H1 (cell line): ENCODE data around the gene CISD2. TPM values are rescaled to one million over a fixed set of nuclear protein-coding genes. Genes with fewer than 3 reads are reported as not detected.

Experiments
- CTCF ChIA-PET: fragments of 300-600 bp; sonication (Branson Sonifier 250); formaldehyde crosslinking; loops from one replicate; lab custom pipeline; 2021; ENCODE audit not compliant: partially characterized antibody; lab: Charles Lee
- POLR2A ChIA-PET: fragments of 300-600 bp; sonication (Branson Sonifier 250); formaldehyde crosslinking; loops from one replicate; lab custom pipeline; 2021; ENCODE audit warnings: inconsistent platforms; ENCODE audit not compliant: partially characterized antibody; lab: Charles Lee
- DNase-seq, 2 experiments: peaks; one replicate each; pipeline versions ENCODE4 v3.0.0 to v3.0.0-alpha.2; 2010 to 2022; ENCODE audit warnings: low spot score in 2 of 2, low read depth in 1 of 2, mixed read lengths in 1 of 2
- FAIRE-seq: peaks from 2 replicates; lab custom pipeline; 2011; peaks lifted over from hg19 to GRCh38; lab: Jason Lieb, UNC
- H2AFZ ChIP-seq: 2 replicates; pipeline ENCODE4 v1.8.1; 2012; ENCODE audit warnings: low read length, inconsistent platforms
- H2AK5ac ChIP-seq: 2 replicates; pipeline ENCODE4 v1.6.1; 2013; ENCODE audit warnings: low read depth, low read length
- H2BK120ac ChIP-seq: replicated peaks from 2 replicates; pipeline ENCODE3; 2013; ENCODE audit warnings: low read depth, low read length, inconsistent platforms
- H2BK12ac ChIP-seq: 2 replicates; pipeline ENCODE4 v1.6.1; 2013; ENCODE audit warnings: low read depth, low read length
- H2BK15ac ChIP-seq: 2 replicates; pipeline ENCODE4 v1.6.1; 2013; ENCODE audit warnings: low read length
- H2BK20ac ChIP-seq: 2 replicates; pipeline ENCODE4 v1.6.1; 2013; ENCODE audit warnings: low read length
- H2BK5ac ChIP-seq: 2 replicates; pipeline ENCODE4 v1.6.1; 2013; ENCODE audit warnings: low read depth, low read length
- H3K14ac ChIP-seq: 2 replicates; pipeline ENCODE4 v1.6.1; 2013; ENCODE audit warnings: inconsistent platforms; ENCODE audit not compliant: insufficient read length
- H3K18ac ChIP-seq: 2 replicates; pipeline ENCODE4 v1.6.1; 2013; ENCODE audit warnings: low read length; ENCODE audit errors: extremely low read depth
- H3K23ac ChIP-seq: 2 replicates; pipeline ENCODE4 v1.6.1; 2013; ENCODE audit warnings: inconsistent platforms; ENCODE audit not compliant: insufficient read length
- H3K23me2 ChIP-seq: 2 replicates; pipeline ENCODE4 v1.6.1; 2013; ENCODE audit warnings: low read depth, low read length
- H3K27ac ChIP-seq: 2 replicates; pipeline ENCODE4 v1.6.1; 2011; ENCODE audit warnings: low read depth, low read length, inconsistent platforms
- H3K27me3 ChIP-seq, 4 experiments: replicated peaks in 1 of 4; 1 replicate in 1 of 4; 2 replicates in 3 of 4; pipeline versions ENCODE4 v1.6.1 to v1.8.1; 2011 to 2013; ENCODE audit warnings: low read length in 3 of 4, mild to moderate bottlenecking in 3 of 4, inconsistent platforms in 2 of 4, mixed read lengths in 2 of 4, moderate library complexity in 1 of 4; ENCODE audit not compliant: control insufficient read depth in 3 of 4, insufficient read depth in 3 of 4; ENCODE audit errors: extremely low read depth in 1 of 4
- H3K36me3 ChIP-seq, 4 experiments: 2 replicates each; pipeline versions ENCODE4 v1.6.1 to v1.8.1; 2011 to 2013; ENCODE audit warnings: mild to moderate bottlenecking in 4 of 4, low read length in 3 of 4, moderate library complexity in 2 of 4, control low read depth in 1 of 4, inconsistent platforms in 1 of 4; ENCODE audit not compliant: insufficient read depth in 4 of 4, control insufficient read depth in 2 of 4
- H3K4ac ChIP-seq: replicated peaks from 2 replicates; pipeline ENCODE3; 2013; ENCODE audit warnings: low read length, low read depth, mixed read lengths, inconsistent platforms; ENCODE audit not compliant: insufficient read length
- H3K4me1 ChIP-seq, 4 experiments: replicated peaks in 1 of 4; 1 replicate in 1 of 4; 2 replicates in 3 of 4; pipeline versions ENCODE4 v1.6.1 to v1.8.1; 2011 to 2013; ENCODE audit warnings: low read length in 3 of 4, inconsistent platforms in 2 of 4, mixed read lengths in 1 of 4; ENCODE audit not compliant: insufficient read depth in 4 of 4, control insufficient read depth in 3 of 4
- H3K4me2 ChIP-seq, 2 experiments: 2 replicates each; pipeline versions ENCODE4 v1.6.1 to v1.8.1; 2011 to 2013; ENCODE audit warnings: low read depth in 2 of 2, low read length in 2 of 2, control low read depth in 1 of 2, inconsistent platforms in 1 of 2, mild to moderate bottlenecking in 1 of 2; ENCODE audit not compliant: insufficient read depth in 1 of 2
- H3K4me3 ChIP-seq, 4 experiments: fragments of 200-600, 300-600 bp in 1 of 4; sonication (generic), shearing (Covaris generic), sonication (Bioruptor Twin) in 1 of 4; 2 replicates each; pipeline versions ENCODE4 v1.5.1 to v1.8.1; 2011 to 2016; ENCODE audit warnings: low read length in 4 of 4, low read depth in 3 of 4, control low read depth in 2 of 4, inconsistent platforms in 2 of 4, mild to moderate bottlenecking in 2 of 4, mixed read lengths in 1 of 4, moderate library complexity in 1 of 4; ENCODE audit not compliant: insufficient read depth in 2 of 4; ENCODE audit errors: extremely low read depth in 1 of 4
- H3K56ac ChIP-seq: replicated peaks from 2 replicates; pipeline ENCODE3; 2013; ENCODE audit warnings: low read depth, mild to moderate bottlenecking, mixed read lengths, low read length, inconsistent platforms; ENCODE audit not compliant: insufficient read length
- H3K79me1 ChIP-seq: 2 replicates; pipeline ENCODE4 v1.6.1; 2013; ENCODE audit warnings: low read depth, low read length, control low read depth
- H3K79me2 ChIP-seq, 2 experiments: 2 replicates each; pipeline versions ENCODE4 v1.6.1 to v1.8.1; 2012 to 2013; ENCODE audit warnings: low read length in 2 of 2, mild to moderate bottlenecking in 2 of 2, inconsistent platforms in 1 of 2; ENCODE audit not compliant: insufficient read depth in 2 of 2, control insufficient read depth in 1 of 2
- H3K9ac ChIP-seq, 4 experiments: replicated peaks in 1 of 4; 1 replicate in 1 of 4; 2 replicates in 3 of 4; pipeline versions ENCODE4 v1.6.1 to v1.8.1; 2011 to 2013; ENCODE audit warnings: low read depth in 3 of 4, low read length in 3 of 4, control low read depth in 2 of 4, mild to moderate bottlenecking in 2 of 4, moderate library complexity in 2 of 4, inconsistent platforms in 1 of 4; ENCODE audit errors: extremely low read depth in 1 of 4
- H3K9me3 ChIP-seq, 2 experiments: 2 replicates each; pipeline versions ENCODE4 v1.6.1 to v1.8.1; 2012 to 2013; ENCODE audit warnings: mild to moderate bottlenecking in 2 of 2, moderate library complexity in 2 of 2, control low read depth in 1 of 2, inconsistent platforms in 1 of 2, low read depth in 1 of 2, low read length in 1 of 2, mixed read lengths in 1 of 2; ENCODE audit not compliant: insufficient read depth in 2 of 2
- H4K20me1 ChIP-seq, 2 experiments: replicated peaks in 1 of 2; 2 replicates each; pipeline versions ENCODE3 to v1.8.1; 2011 to 2013; ENCODE audit warnings: inconsistent platforms in 2 of 2, low read length in 2 of 2, mild to moderate bottlenecking in 1 of 2; ENCODE audit not compliant: insufficient read depth in 2 of 2, control insufficient read depth in 1 of 2
- H4K5ac ChIP-seq: 2 replicates; pipeline ENCODE4 v1.6.1; 2013; ENCODE audit warnings: low read length, low read depth, mixed read lengths, inconsistent platforms; ENCODE audit not compliant: insufficient read length
- H4K8ac ChIP-seq: 2 replicates; pipeline ENCODE4 v1.8.0; 2013; ENCODE audit warnings: mild to moderate bottlenecking, moderate library complexity, low read length, inconsistent platforms; ENCODE audit not compliant: insufficient read depth; ENCODE audit errors: extremely low read depth
- H4K91ac ChIP-seq: replicated peaks from 2 replicates; pipeline ENCODE3; 2013; ENCODE audit warnings: low read length, mixed read lengths, inconsistent platforms; ENCODE audit not compliant: insufficient read length
- BRCA1 ChIP-seq: IDR thresholded peaks from 2 replicates; pipeline ENCODE4 v1.6.1; 2012; ENCODE audit warnings: low read depth, low read length, improper control_type of control experiment
- CBX8 ChIP-seq: fragments of 300-800, 300-1000 bp; sonication (generic); IDR thresholded peaks from 2 replicates; pipeline ENCODE4 v1.7.1; 2016; ENCODE audit warnings: low read depth, low read length, borderline replicate concordance
- CEBPB ChIP-seq: IDR thresholded peaks from 2 replicates; pipeline ENCODE4 v1.6.1; 2012; ENCODE audit warnings: low read depth, low read length
- CREB1 ChIP-seq: IDR thresholded peaks from 2 replicates; pipeline ENCODE4 v1.6.1; 2012; ENCODE audit warnings: inconsistent platforms
- GABPA ChIP-seq: IDR thresholded peaks from 2 replicates; pipeline ENCODE4 v1.6.1; 2011; ENCODE audit warnings: mild to moderate bottlenecking, low read length, moderate library complexity, borderline replicate concordance; ENCODE audit not compliant: insufficient read depth
- JUND ChIP-seq: IDR thresholded peaks from 2 replicates; pipeline ENCODE4 v1.6.1; 2011; ENCODE audit warnings: mild to moderate bottlenecking, improper control_type of control experiment, low read length
- RNF2 ChIP-seq: fragments of 200-900, 300-1000 bp; sonication (generic); IDR thresholded peaks from 2 replicates; pipeline ENCODE4 v1.7.1; 2016; ENCODE audit warnings: borderline replicate concordance, low read depth, mild to moderate bottlenecking, antibody characterized with exemption, low read length; ENCODE audit not compliant: poor library complexity, severe bottlenecking; ENCODE audit errors: missing control alignments
- SIRT6 ChIP-seq: IDR thresholded peaks from one replicate; pipeline ENCODE4 v1.7.1; 2012; ENCODE audit warnings: low read length, inconsistent platforms
- TBP ChIP-seq: IDR thresholded peaks from 2 replicates; pipeline ENCODE4 v1.6.1; 2011; ENCODE audit warnings: low read depth, low read length, improper control_type of control experiment
- WGBS, 2 experiments: shearing (Covaris generic) in 1 of 2; methylation state at CpG; one replicate each; pipeline versions ENCODE4 v1.1.6 to v1.1.7; 2013 to 2015; ENCODE audit warnings: low lambda C conversion rate in 2 of 2, mixed read lengths in 2 of 2, inconsistent platforms in 1 of 2, low coverage in 1 of 2, missing lambda C conversion rate in 1 of 2; ENCODE audit not compliant: insufficient replicate concordance in 2 of 2, insufficient coverage in 1 of 2, insufficient read length in 1 of 2; ENCODE audit errors: extremely low coverage in 1 of 2, missing lambda C conversion rate in 1 of 2; 5-methylcytosine and 5-hydroxymethylcytosine counted together
- polyA plus RNA-seq, 7 experiments: library from polyadenylated mRNA; depleted of rRNA in 3 of 7; stranded (reverse) in 5 of 7; unstranded in 2 of 7; fragments of >200 nt in 5 of 7; fragments of 200-250 nt in 2 of 7; gene quantifications; 1 replicate in 5 of 7; 2 replicates in 1 of 7; 4 replicates in 1 of 7; pipeline versions ENCODE4 v1.2.1 to v1.2.3, GENCODE V29; 2011 to 2013; ENCODE audit warnings: missing spikeins in 2 of 7, mixed read lengths in 2 of 7
- total RNA-seq: library from RNA; stranded (reverse); fragmentation: NEBNext Ultra II Directional; extraction: Animal tissue kit (Norgen Biotek cat#: 25700); gene quantifications from 2 replicates; pipeline ENCODE4 v1.2.1, GENCODE V29; 2021
- TF ChIP-seq, protein P1 (sequence below): IDR thresholded peaks from 2 replicates; pipeline ENCODE4 v1.6.1; 2011; ENCODE audit warnings: low read depth, mild to moderate bottlenecking, low read length; ENCODE audit not compliant: insufficient read depth
- TF ChIP-seq, protein P2 (sequence below): IDR thresholded peaks from 2 replicates; pipeline ENCODE4 v1.6.1; 2012; ENCODE audit warnings: inconsistent platforms

Gene CISD2
- total and polyA plus RNA-seq, 2 of the 8 experiments (the other 6 are each of a cell fraction or from before 2014, with no cell fraction given) = 23.7 to 48.3 TPM

DNA sequence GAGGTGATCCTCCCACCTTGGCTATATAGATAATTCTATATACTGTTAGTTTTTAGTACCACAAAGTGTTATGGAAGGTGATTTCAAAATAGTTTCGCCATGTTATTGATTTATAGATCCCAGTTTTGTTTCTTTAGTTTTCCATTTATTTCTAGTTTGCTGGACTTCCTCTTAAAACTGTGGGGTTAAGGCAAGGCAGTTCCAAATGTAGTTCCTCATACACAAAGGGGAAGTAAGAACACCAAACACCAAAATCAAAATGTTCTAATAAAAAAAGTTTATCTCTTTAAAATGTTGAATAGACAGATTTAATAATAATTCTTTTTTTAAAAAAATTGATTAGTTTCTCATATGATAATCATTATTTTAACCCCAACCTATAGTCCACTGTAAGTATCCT is 6.8 kb upstream of the CISD2 start:
- 89% methylated on average over 1 of the region's 1 CpG; no CpG with 5 or more reads in 1 of the 2 experiments for WGBS, 2 experiments
- Histone ChIP-seq H4K91ac (no peak overlapping the region), H3K4me3 (no peak overlapping the region), H2BK15ac (no peak overlapping the region), H4K5ac (no peak overlapping the region), H3K4me1 (no peaks in the 10 kb centered on the region), H3K14ac (no peak overlapping the region), H3K36me3 (peaks cover 0 to 5% (median 2%) of the 10 kb centered on the region in 4 experiments; a peak in 2 of 8 replicates), H3K23ac (no peak overlapping the region), H3K9ac (no peak overlapping the region), H3K56ac (no peak overlapping the region), H2BK20ac (no peak overlapping the region), H3K9me3 (peaks cover 5 to 7% of the 10 kb centered on the region in 2 experiments; a peak in 2 of 4 replicates), H4K8ac (no peak overlapping the region), H3K18ac (no peak overlapping the region), H2BK120ac (no peak overlapping the region), H2BK12ac (no peak overlapping the region), H2AFZ (no peak overlapping the region), H3K79me1 (no peaks in the 10 kb centered on the region), H4K20me1 (no peaks in the 10 kb centered on the region), H3K27me3 (no peaks in the 10 kb centered on the region), H3K27ac (no peak overlapping the region), H3K4ac (no peak overlapping the region), H3K79me2 (peaks cover 0 to 39% of the 10 kb centered on the region in 2 experiments; a peak in 2 of 4 replicates), H2BK5ac (no peak overlapping the region), H3K4me2 (no peak overlapping the region), H2AK5ac (no peak overlapping the region), H3K23me2 (no peaks in the 10 kb centered on the region)
- ChIA-PET POLR2A (interaction anchor here (1.0 to 1.4 kb wide), 2 partner anchors 34 kb away, joined by 3 to 4 read pairs; no protein-coding TSS in a partner anchor), CTCF (no interaction called here)
- TF ChIP-seq CBX8 (no peak), TBP (no peak), JUND (no peak), RNF2 (no peak), CREB1 (no peak), BRCA1 (no peak), GABPA (no peak), CEBPB (no peak), SIRT6 (no peak)
- TF ChIP-seq, protein P1, sequence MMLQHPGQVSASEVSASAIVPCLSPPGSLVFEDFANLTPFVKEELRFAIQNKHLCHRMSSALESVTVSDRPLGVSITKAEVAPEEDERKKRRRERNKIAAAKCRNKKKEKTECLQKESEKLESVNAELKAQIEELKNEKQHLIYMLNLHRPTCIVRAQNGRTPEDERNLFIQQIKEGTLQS = no peak
- TF ChIP-seq, protein P2, sequence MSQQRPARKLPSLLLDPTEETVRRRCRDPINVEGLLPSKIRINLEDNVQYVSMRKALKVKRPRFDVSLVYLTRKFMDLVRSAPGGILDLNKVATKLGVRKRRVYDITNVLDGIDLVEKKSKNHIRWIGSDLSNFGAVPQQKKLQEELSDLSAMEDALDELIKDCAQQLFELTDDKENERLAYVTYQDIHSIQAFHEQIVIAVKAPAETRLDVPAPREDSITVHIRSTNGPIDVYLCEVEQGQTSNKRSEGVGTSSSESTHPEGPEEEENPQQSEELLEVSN = no peak
- FAIRE-seq (no peak), DNase-seq (no peak)
